ENCODE measurements around the gene FUZ.

Gene FUZ

GRCh38 chr19:49846408-49846807 lies 33.3 kb upstream of the FUZ start:
- Mint-ChIP-seq H3K9me3 (no peaks in the 10 kb centered on the region), H3K4me1 (ENCODE audit: low read depth in 2 of 2) (peaks cover 18 to 20% of the 10 kb centered on the region in 2 donors), H3K36me3 (ENCODE audit: insufficient read depth) (peaks cover 8% of the 10 kb centered on the region), H3K4me3 (no peak overlapping the region), H3K27me3 (no peaks in the 10 kb centered on the region), H3K27ac (no peak overlapping the region)
- DNase-seq (no peak), ATAC-seq (replicated peaks) (no peak)

- peaks cover 7% of the 10 kb centered on the region for H3K36me3 Mint-ChIP-seq (ENCODE audit: insufficient read depth)
- no peaks in the 10 kb centered on the region for H3K9me3 Mint-ChIP-seq
- H3K27ac Mint-ChIP-seq: no peak overlapping the region
- ATAC-seq (replicated peaks) (no peak), DNase-seq (no peak)
- no peaks in the 10 kb centered on the region for H3K27me3 Mint-ChIP-seq
- no peak overlapping the region for H3K4me3 Mint-ChIP-seq
- peaks cover 18 to 20% of the 10 kb centered on the region in 2 donors for H3K4me1 Mint-ChIP-seq (ENCODE audit: low read depth in 2 of 2)
Measured at GRCh38 chr19:49845414-49845813, 32.3 kb upstream of the FUZ start.

GRCh38 chr19:49844138-49845095 lies 31.3 kb upstream of the FUZ start:
- Mint-ChIP-seq H3K4me1 (ENCODE audit: low read depth in 2 of 2) (peaks cover 12 to 14% of the 10 kb centered on the region in 2 donors), H3K9me3 (no peaks in the 10 kb centered on the region), H3K36me3 (ENCODE audit: insufficient read depth) (peaks cover 3% of the 10 kb centered on the region), H3K4me3 (no peak overlapping the region), H3K27me3 (no peaks in the 10 kb centered on the region), H3K27ac (no peak overlapping the region)
- DNase-seq (no peak), ATAC-seq (replicated peaks) (no peak)

- peak; percentile 54 for ATAC-seq (replicated peaks)
- Mint-ChIP-seq H3K36me3 (ENCODE audit: insufficient read depth) (peaks cover 6% of the 10 kb centered on the region), H3K9me3 (no peaks in the 10 kb centered on the region), H3K27me3 (no peaks in the 10 kb centered on the region), H3K4me3 (no peak overlapping the region), H3K27ac (no peak overlapping the region), H3K4me1 (ENCODE audit: low read depth in 2 of 2) (peaks cover 4 to 5% of the 10 kb centered on the region in 2 donors)
- DNase-seq: no peak
Measured at GRCh38 chr19:49843265-49843664, 30.2 kb upstream of the FUZ start.

GRCh38 chr19:49840736-49841249 lies 27.7 kb upstream of the FUZ start:
- H3K27ac Mint-ChIP-seq: no peak overlapping the region
- DNase-seq: no peak

GRCh38 chr19:49840321-49840720 lies 27.2 kb upstream of the FUZ start:
- no peak for ATAC-seq (replicated peaks)
- DNase-seq: no peak
- Mint-ChIP-seq H3K27ac (no peak overlapping the region), H3K36me3 (ENCODE audit: insufficient read depth) (peaks cover 18% of the 10 kb centered on the region), H3K9me3 (no peaks in the 10 kb centered on the region), H3K4me3 (no peak overlapping the region), H3K4me1 (ENCODE audit: low read depth in 2 of 2) (peaks cover 2 to 3% of the 10 kb centered on the region in 2 donors), H3K27me3 (no peaks in the 10 kb centered on the region)

More at GRCh38 chr19:49840736-49841249, 27.7 kb upstream of the FUZ start:
- H3K27me3 Mint-ChIP-seq: no peaks in the 10 kb centered on the region
- no peaks in the 10 kb centered on the region for H3K9me3 Mint-ChIP-seq
- no peak for ATAC-seq (replicated peaks)
- peaks cover 18% of the 10 kb centered on the region for H3K36me3 Mint-ChIP-seq (ENCODE audit: insufficient read depth)
- no peak overlapping the region for H3K4me3 Mint-ChIP-seq
- H3K4me1 Mint-ChIP-seq (ENCODE audit: low read depth in 2 of 2): peaks cover 2 to 3% of the 10 kb centered on the region in 2 donors

- H3K4me3 Mint-ChIP-seq: no peak overlapping the region
Measured at GRCh38 chr19:49839713-49840112, 26.6 kb upstream of the FUZ start.

GRCh38 chr19:49838885-49839588 lies 25.9 kb upstream of the FUZ start:
- H3K4me1 Mint-ChIP-seq (ENCODE audit: low read depth in 2 of 2): peaks cover 2 to 3% of the 10 kb centered on the region in 2 donors
- peaks cover 30% of the 10 kb centered on the region for H3K36me3 Mint-ChIP-seq (ENCODE audit: insufficient read depth)
- no peaks in the 10 kb centered on the region for H3K27me3 Mint-ChIP-seq
- H3K4me3 Mint-ChIP-seq: no peak overlapping the region
- DNase-seq: no peak
- no peaks in the 10 kb centered on the region for H3K9me3 Mint-ChIP-seq
- ATAC-seq (replicated peaks): no peak
- H3K27ac Mint-ChIP-seq: no peak overlapping the region

More at GRCh38 chr19:49839713-49840112, 26.6 kb upstream of the FUZ start:
- ATAC-seq (replicated peaks): no peak
- Mint-ChIP-seq H3K27ac (no peak overlapping the region), H3K36me3 (ENCODE audit: insufficient read depth) (peaks cover 24% of the 10 kb centered on the region), H3K4me1 (ENCODE audit: low read depth in 2 of 2) (peaks cover 2 to 3% of the 10 kb centered on the region in 2 donors), H3K27me3 (no peaks in the 10 kb centered on the region), H3K9me3 (no peaks in the 10 kb centered on the region)
- DNase-seq: no peak

GRCh38 chr19:49837425-49837824 lies 24.3 kb upstream of the FUZ start:
- Mint-ChIP-seq H3K27me3 (no peaks in the 10 kb centered on the region), H3K27ac (peak overlapping the region in 1 of 2 donors; percentile 74)

GRCh38 chr19:49837009-49837310 lies 23.9 kb upstream of the FUZ start:
- H3K27me3 Mint-ChIP-seq: no peaks in the 10 kb centered on the region
- H3K27ac Mint-ChIP-seq: peak overlapping the region in 1 of 2 donors; percentile 74
- H3K36me3 Mint-ChIP-seq (ENCODE audit: insufficient read depth): peaks cover 47% of the 10 kb centered on the region
- ATAC-seq (replicated peaks): no peak
- H3K4me1 Mint-ChIP-seq (ENCODE audit: low read depth in 2 of 2): peaks cover 2 to 3% of the 10 kb centered on the region in 2 donors
- H3K4me3 Mint-ChIP-seq: no peak overlapping the region
- DNase-seq: no peak
- no peaks in the 10 kb centered on the region for H3K9me3 Mint-ChIP-seq

More at GRCh38 chr19:49837425-49837824, 24.3 kb upstream of the FUZ start:
- ATAC-seq (replicated peaks): no peak
- H3K9me3 Mint-ChIP-seq: no peaks in the 10 kb centered on the region
- H3K36me3 Mint-ChIP-seq (ENCODE audit: insufficient read depth): peaks cover 43% of the 10 kb centered on the region
- peaks cover 2 to 3% of the 10 kb centered on the region in 2 donors for H3K4me1 Mint-ChIP-seq (ENCODE audit: low read depth in 2 of 2)
- no peak for DNase-seq
- H3K4me3 Mint-ChIP-seq: no peak overlapping the region

GRCh38 chr19:49836176-49837008 lies 23.3 kb upstream of the FUZ start:
- Mint-ChIP-seq H3K27me3 (no peaks in the 10 kb centered on the region), H3K9me3 (no peaks in the 10 kb centered on the region), H3K4me1 (ENCODE audit: low read depth in 2 of 2) (peaks cover 2 to 3% of the 10 kb centered on the region in 2 donors), H3K27ac (peak overlapping the region in 1 of 2 donors; percentile 74), H3K36me3 (ENCODE audit: insufficient read depth) (peaks cover 51% of the 10 kb centered on the region), H3K4me3 (no peak overlapping the region)
- DNase-seq (no peak), ATAC-seq (replicated peaks) (no peak)

- no peak overlapping the region for H3K27ac Mint-ChIP-seq
- no peak for DNase-seq
- ATAC-seq (replicated peaks): no peak
- H3K4me3 Mint-ChIP-seq: no peak overlapping the region
- no peaks in the 10 kb centered on the region for H3K27me3 Mint-ChIP-seq
- H3K36me3 Mint-ChIP-seq (ENCODE audit: insufficient read depth): peaks cover 52% of the 10 kb centered on the region
- H3K4me1 Mint-ChIP-seq (ENCODE audit: low read depth in 2 of 2): peaks cover 2 to 3% of the 10 kb centered on the region in 2 donors
- no peaks in the 10 kb centered on the region for H3K9me3 Mint-ChIP-seq
Measured at GRCh38 chr19:49835562-49835961, 22.5 kb upstream of the FUZ start.

- ATAC-seq (replicated peaks) (no peak), DNase-seq (no peak)
- Mint-ChIP-seq H3K4me3 (no peak overlapping the region), H3K4me1 (ENCODE audit: low read depth in 2 of 2) (peaks cover 5 to 6% of the 10 kb centered on the region in 2 donors), H3K27ac (peak overlapping the region in 1 of 2 donors; percentile 35), H3K27me3 (no peaks in the 10 kb centered on the region), H3K36me3 (ENCODE audit: insufficient read depth) (peaks cover 59% of the 10 kb centered on the region), H3K9me3 (no peaks in the 10 kb centered on the region)
Measured at GRCh38 chr19:49833599-49833998, 20.5 kb upstream of the FUZ start.

All from effector memory CD8-positive, alpha-beta T cell (primary cell).